ENCODE data around the gene ERGIC1. TPM values are rescaled to one million over a fixed set of nuclear protein-coding genes. Genes with fewer than 3 reads are reported as not detected.

ERGIC1 gene
- total and polyA plus RNA-seq, 2 of the 13 experiments (the other 11 are each of a cell fraction or from before 2014, with no cell fraction given): 78.5 to 184 TPM

- TF ChIP-seq ZNF607 (CRISPR knock-in tag; IDR thresholded peaks at IDR 0.05; ENCODE audit: borderline replicate concordance): no peak
- peak; percentile 24; the same call in 1 of the 2 replicates for TF ChIP-seq EEA1 (CRISPR knock-in tag; IDR thresholded peaks at IDR 0.05; ENCODE audit: borderline replicate concordance)
- no peak for TF ChIP-seq TSC22D2 (CRISPR knock-in tag; IDR thresholded peaks at IDR 0.05; ENCODE audit: borderline replicate concordance)
- no peak for TF ChIP-seq SETDB1 (CRISPR knock-in tag; IDR thresholded peaks at IDR 0.05; ENCODE audit: borderline replicate concordance)
- no peak for TF ChIP-seq ZNF354B (CRISPR knock-in tag; IDR thresholded peaks at IDR 0.05)
- no peak for TF ChIP-seq ZNF382 (CRISPR knock-in tag; IDR thresholded peaks at IDR 0.05; ENCODE audit: borderline replicate concordance)
- no peak for TF ChIP-seq ZNF329 (CRISPR knock-in tag; IDR thresholded peaks at IDR 0.05; ENCODE audit: low read depth)
- peak; percentile 3; the same call in 1 of the 2 replicates for TF ChIP-seq ZNF335 (CRISPR knock-in tag; IDR thresholded peaks at IDR 0.05)
- no peak for TF ChIP-seq ZNF841 (CRISPR knock-in tag; IDR thresholded peaks at IDR 0.05; ENCODE audit: borderline replicate concordance)
- no peak for TF ChIP-seq ZNF441 (CRISPR knock-in tag; IDR thresholded peaks at IDR 0.05; ENCODE audit: borderline replicate concordance)
- TF ChIP-seq, protein P1, sequence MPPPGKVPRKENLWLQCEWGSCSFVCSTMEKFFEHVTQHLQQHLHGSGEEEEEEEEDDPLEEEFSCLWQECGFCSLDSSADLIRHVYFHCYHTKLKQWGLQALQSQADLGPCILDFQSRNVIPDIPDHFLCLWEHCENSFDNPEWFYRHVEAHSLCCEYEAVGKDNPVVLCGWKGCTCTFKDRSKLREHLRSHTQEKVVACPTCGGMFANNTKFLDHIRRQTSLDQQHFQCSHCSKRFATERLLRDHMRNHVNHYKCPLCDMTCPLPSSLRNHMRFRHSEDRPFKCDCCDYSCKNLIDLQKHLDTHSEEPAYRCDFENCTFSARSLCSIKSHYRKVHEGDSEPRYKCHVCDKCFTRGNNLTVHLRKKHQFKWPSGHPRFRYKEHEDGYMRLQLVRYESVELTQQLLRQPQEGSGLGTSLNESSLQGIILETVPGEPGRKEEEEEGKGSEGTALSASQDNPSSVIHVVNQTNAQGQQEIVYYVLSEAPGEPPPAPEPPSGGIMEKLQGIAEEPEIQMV (CRISPR knock-in tag; IDR thresholded peaks at IDR 0.05; ENCODE audit: low read depth): no peak
- no peak for TF ChIP-seq KLF12 (CRISPR knock-in tag; IDR thresholded peaks at IDR 0.05; ENCODE audit: borderline replicate concordance)
- no peak for TF ChIP-seq ZNF644 (CRISPR knock-in tag; IDR thresholded peaks at IDR 0.05; ENCODE audit: low read depth)
- TF ChIP-seq ZBTB44 (CRISPR knock-in tag; IDR thresholded peaks at IDR 0.05): no peak
- TF ChIP-seq GABPB1 (CRISPR knock-in tag; IDR thresholded peaks at IDR 0.05): peak; percentile 45; the same call in 1 of the 2 replicates
- no peak for TF ChIP-seq ZNF784 (CRISPR knock-in tag; IDR thresholded peaks at IDR 0.05; ENCODE audit: borderline replicate concordance)
- TF ChIP-seq SNAPC2 (CRISPR knock-in tag; IDR thresholded peaks at IDR 0.05): 0 out of 2 replicates have a peak, but pooled peaks have one; percentile 17
- no peak for TF ChIP-seq NFIB (CRISPR knock-in tag; IDR thresholded peaks at IDR 0.05; ENCODE audit: borderline replicate concordance)
- no peak for TF ChIP-seq ARNT (IDR thresholded peaks at IDR 0.05)
- no peak for TF ChIP-seq ZNF572 (CRISPR knock-in tag; IDR thresholded peaks at IDR 0.05)
- TF ChIP-seq, protein P2, sequence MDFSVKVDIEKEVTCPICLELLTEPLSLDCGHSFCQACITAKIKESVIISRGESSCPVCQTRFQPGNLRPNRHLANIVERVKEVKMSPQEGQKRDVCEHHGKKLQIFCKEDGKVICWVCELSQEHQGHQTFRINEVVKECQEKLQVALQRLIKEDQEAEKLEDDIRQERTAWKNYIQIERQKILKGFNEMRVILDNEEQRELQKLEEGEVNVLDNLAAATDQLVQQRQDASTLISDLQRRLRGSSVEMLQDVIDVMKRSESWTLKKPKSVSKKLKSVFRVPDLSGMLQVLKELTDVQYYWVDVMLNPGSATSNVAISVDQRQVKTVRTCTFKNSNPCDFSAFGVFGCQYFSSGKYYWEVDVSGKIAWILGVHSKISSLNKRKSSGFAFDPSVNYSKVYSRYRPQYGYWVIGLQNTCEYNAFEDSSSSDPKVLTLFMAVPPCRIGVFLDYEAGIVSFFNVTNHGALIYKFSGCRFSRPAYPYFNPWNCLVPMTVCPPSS (IDR thresholded peaks at IDR 0.05): no peak
- TF ChIP-seq, protein P3, sequence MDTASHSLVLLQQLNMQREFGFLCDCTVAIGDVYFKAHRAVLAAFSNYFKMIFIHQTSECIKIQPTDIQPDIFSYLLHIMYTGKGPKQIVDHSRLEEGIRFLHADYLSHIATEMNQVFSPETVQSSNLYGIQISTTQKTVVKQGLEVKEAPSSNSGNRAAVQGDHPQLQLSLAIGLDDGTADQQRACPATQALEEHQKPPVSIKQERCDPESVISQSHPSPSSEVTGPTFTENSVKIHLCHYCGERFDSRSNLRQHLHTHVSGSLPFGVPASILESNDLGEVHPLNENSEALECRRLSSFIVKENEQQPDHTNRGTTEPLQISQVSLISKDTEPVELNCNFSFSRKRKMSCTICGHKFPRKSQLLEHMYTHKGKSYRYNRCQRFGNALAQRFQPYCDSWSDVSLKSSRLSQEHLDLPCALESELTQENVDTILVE (CRISPR knock-in tag; IDR thresholded peaks at IDR 0.05): no peak
Measured at GRCh38 chr5:172788771-172789686, 45.0 kb upstream of the ERGIC1 start (continued).
